Measurements from ENCODE around the gene TASOR2.

Gene TASOR2

GRCh38 chr10:5656737-5657579 is 27.7 kb upstream of the TASOR2 start:
- Histone ChIP-seq H3K4me3 (ENCODE audit: low read length) (no peak overlapping the region), H3K27ac (ENCODE audit: low read length) (no peak overlapping the region), H3K36me3 (ENCODE audit: control insufficient read depth, insufficient read depth, low read length) (no peaks in the 10 kb centered on the region), H3K9me3 (ENCODE audit: control insufficient read depth, insufficient read depth, low read length) (no peaks in the 10 kb centered on the region), H3K27me3 (ENCODE audit: control insufficient read depth, insufficient read depth, low read length) (no peaks in the 10 kb centered on the region), H3K4me1 (ENCODE audit: control insufficient read depth, insufficient read depth, low read length) (peaks cover 8% of the 10 kb centered on the region)
- WGBS (ENCODE audit: insufficient coverage, insufficient read length) = no CpG with 5 or more reads among the region's 8 CpGs
- no peak for DNase-seq (ENCODE audit: low read depth, low spot score)

GRCh38 chr10:5658871-5659618 is 25.6 kb upstream of the TASOR2 start:
- H3K4me3 ChIP-seq (ENCODE audit: low read length) = no peak overlapping the region
- no peak overlapping the region for H3K27ac ChIP-seq (ENCODE audit: low read length)
- no peaks in the 10 kb centered on the region for H3K36me3 ChIP-seq (ENCODE audit: control insufficient read depth, insufficient read depth, low read length)
- H3K9me3 ChIP-seq (ENCODE audit: control insufficient read depth, insufficient read depth, low read length) = no peaks in the 10 kb centered on the region
- WGBS (ENCODE audit: insufficient coverage, insufficient read length) = no CpG with 5 or more reads among the region's 20 CpGs
- H3K27me3 ChIP-seq (ENCODE audit: control insufficient read depth, insufficient read depth, low read length) = no peaks in the 10 kb centered on the region
- H3K4me1 ChIP-seq (ENCODE audit: control insufficient read depth, insufficient read depth, low read length) = peaks cover 11% of the 10 kb centered on the region
- DNase-seq (ENCODE audit: low read depth, low spot score) = no peak

DNA sequence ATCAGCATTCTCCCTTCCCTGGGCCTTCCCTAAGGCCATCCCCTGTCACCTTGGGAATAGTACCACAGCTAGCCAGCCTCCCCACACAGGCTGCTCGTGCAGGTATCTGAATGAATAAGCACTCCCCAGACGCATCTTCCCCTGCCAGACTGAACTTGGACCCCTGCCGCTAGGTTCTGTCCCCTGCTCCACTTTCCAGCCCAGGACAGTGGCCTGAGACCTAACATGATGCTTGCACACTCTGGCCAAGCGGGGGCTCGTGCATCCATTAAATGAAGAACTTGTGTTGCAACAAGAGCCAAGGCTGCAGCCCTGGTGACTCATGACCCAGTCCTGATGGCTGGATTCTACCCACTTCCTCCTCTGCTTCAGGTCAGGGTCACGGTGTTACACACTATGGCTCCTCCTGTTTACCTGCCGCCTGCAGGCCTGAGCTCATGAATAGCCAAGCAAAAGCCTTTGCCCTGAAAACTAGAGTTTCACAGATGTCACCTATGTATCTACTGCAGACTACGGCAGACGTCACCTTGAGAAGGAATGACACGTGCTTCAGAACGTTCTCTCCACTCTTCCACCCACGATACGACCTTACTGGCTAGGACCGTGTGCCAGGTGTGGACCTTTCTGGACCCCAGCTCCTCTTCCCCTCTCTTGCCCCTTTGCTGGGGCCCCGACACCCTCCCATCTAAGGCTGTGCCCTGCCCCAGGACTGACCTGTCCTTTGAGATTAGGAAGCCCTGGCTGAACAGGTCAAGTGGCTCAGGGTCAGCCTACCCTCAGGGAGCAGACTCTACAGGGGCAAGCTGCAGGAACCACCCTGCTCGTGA is 24.7 kb upstream of the TASOR2 start:
- no CpG with 5 or more reads among the region's 16 CpGs for WGBS (ENCODE audit: insufficient coverage, insufficient read length)
- DNase-seq (ENCODE audit: low read depth, low spot score) = no peak

GRCh38 chr10:5661043-5661442 is 23.6 kb upstream of the TASOR2 start:
- H3K4me1 ChIP-seq (ENCODE audit: control insufficient read depth, insufficient read depth, low read length) = peaks cover 11% of the 10 kb centered on the region
- no peak overlapping the region for H3K4me3 ChIP-seq (ENCODE audit: low read length)
- DNase-seq (ENCODE audit: low read depth, low spot score) = no peak
- no peaks in the 10 kb centered on the region for H3K27me3 ChIP-seq (ENCODE audit: control insufficient read depth, insufficient read depth, low read length)
- H3K27ac ChIP-seq (ENCODE audit: low read length) = no peak overlapping the region
- H3K9me3 ChIP-seq (ENCODE audit: control insufficient read depth, insufficient read depth, low read length) = no peaks in the 10 kb centered on the region
- WGBS (ENCODE audit: insufficient coverage, insufficient read length) = no CpG with 5 or more reads among the region's 6 CpGs
- no peaks in the 10 kb centered on the region for H3K36me3 ChIP-seq (ENCODE audit: control insufficient read depth, insufficient read depth, low read length)

More for the DNA sequence above, 24.7 kb upstream of the TASOR2 start:
- no peak overlapping the region for H3K4me3 ChIP-seq (ENCODE audit: low read length)
- no peak overlapping the region for H3K27ac ChIP-seq (ENCODE audit: low read length)
- H3K36me3 ChIP-seq (ENCODE audit: control insufficient read depth, insufficient read depth, low read length) = no peaks in the 10 kb centered on the region
- H3K27me3 ChIP-seq (ENCODE audit: control insufficient read depth, insufficient read depth, low read length) = no peaks in the 10 kb centered on the region
- peaks cover 11% of the 10 kb centered on the region for H3K4me1 ChIP-seq (ENCODE audit: control insufficient read depth, insufficient read depth, low read length)
- no peaks in the 10 kb centered on the region for H3K9me3 ChIP-seq (ENCODE audit: control insufficient read depth, insufficient read depth, low read length)

DNA sequence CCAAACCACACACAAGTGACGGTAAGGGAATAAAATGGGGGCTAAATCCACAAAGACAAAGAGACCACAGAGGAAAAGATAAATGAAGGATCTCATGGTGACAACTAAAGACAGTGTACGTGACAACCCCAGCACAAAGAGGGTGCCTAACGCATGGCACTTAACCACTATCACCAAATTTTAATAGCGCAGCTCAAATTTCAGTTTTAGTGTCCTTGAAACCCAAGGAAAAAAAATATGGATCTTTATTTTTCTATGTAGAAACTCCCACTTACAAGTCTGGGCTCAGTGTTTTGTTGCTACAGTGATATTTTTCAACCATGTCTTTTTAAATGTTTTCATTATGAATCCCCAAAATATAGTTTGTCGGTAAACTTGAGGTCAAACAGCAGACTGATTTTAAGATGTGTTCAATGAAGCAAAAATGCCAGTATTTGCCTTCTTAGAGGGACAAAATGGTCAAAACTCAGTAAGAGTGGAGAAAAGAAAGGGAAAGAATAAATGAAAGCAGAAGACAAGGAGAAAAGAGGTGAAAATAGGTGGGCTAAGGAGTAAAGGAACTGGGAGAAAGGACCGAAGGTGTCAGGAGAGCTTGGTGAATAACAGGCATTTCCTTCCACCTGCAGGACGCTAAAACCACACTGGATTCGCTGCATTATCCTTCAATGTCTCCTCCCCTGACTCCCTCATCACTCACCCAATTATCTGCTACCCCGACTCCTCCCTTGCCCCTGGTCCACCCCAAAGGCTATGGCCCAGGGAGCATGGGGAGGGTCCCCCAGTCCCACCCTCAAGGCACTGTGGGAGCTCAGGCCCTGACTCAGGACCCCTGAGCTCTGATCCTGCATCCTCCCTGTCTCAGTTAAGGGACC is 21.7 kb upstream of the TASOR2 start:
- H3K4me1 ChIP-seq (ENCODE audit: control insufficient read depth, insufficient read depth, low read length) = peaks cover 14% of the 10 kb centered on the region
- H3K9me3 ChIP-seq (ENCODE audit: control insufficient read depth, insufficient read depth, low read length) = no peaks in the 10 kb centered on the region
- no peaks in the 10 kb centered on the region for H3K27me3 ChIP-seq (ENCODE audit: control insufficient read depth, insufficient read depth, low read length)
- DNase-seq (ENCODE audit: low read depth, low spot score) = no peak
- no peak overlapping the region for H3K27ac ChIP-seq (ENCODE audit: low read length)
- H3K4me3 ChIP-seq (ENCODE audit: low read length) = no peak overlapping the region
- no CpG with 5 or more reads among the region's 9 CpGs for WGBS (ENCODE audit: insufficient coverage, insufficient read length)
- H3K36me3 ChIP-seq (ENCODE audit: control insufficient read depth, insufficient read depth, low read length) = no peaks in the 10 kb centered on the region

GRCh38 chr10:5663692-5664427 is 20.8 kb upstream of the TASOR2 start:
- H3K36me3 ChIP-seq (ENCODE audit: control insufficient read depth, insufficient read depth, low read length) = no peaks in the 10 kb centered on the region
- H3K4me3 ChIP-seq (ENCODE audit: low read length) = no peak overlapping the region
- no peak for DNase-seq (ENCODE audit: low read depth, low spot score)
- WGBS (ENCODE audit: insufficient coverage, insufficient read length) = no CpG with 5 or more reads among the region's 12 CpGs
- no peak overlapping the region for H3K27ac ChIP-seq (ENCODE audit: low read length)
- H3K9me3 ChIP-seq (ENCODE audit: control insufficient read depth, insufficient read depth, low read length) = no peaks in the 10 kb centered on the region
- peaks cover 12% of the 10 kb centered on the region for H3K4me1 ChIP-seq (ENCODE audit: control insufficient read depth, insufficient read depth, low read length)
- H3K27me3 ChIP-seq (ENCODE audit: control insufficient read depth, insufficient read depth, low read length) = no peaks in the 10 kb centered on the region

- H3K27ac ChIP-seq (ENCODE audit: low read length) = no peak overlapping the region
- no peaks in the 10 kb centered on the region for H3K36me3 ChIP-seq (ENCODE audit: control insufficient read depth, insufficient read depth, low read length)
- no CpG with 5 or more reads among the region's 9 CpGs for WGBS (ENCODE audit: insufficient coverage, insufficient read length)
- H3K4me3 ChIP-seq (ENCODE audit: low read length) = peak overlapping the region; percentile 83; the same call in 1 of the 2 replicates
- H3K4me1 ChIP-seq (ENCODE audit: control insufficient read depth, insufficient read depth, low read length) = peaks cover 6% of the 10 kb centered on the region
- no peak for DNase-seq (ENCODE audit: low read depth, low spot score)
- H3K9me3 ChIP-seq (ENCODE audit: control insufficient read depth, insufficient read depth, low read length) = no peaks in the 10 kb centered on the region
- no peaks in the 10 kb centered on the region for H3K27me3 ChIP-seq (ENCODE audit: control insufficient read depth, insufficient read depth, low read length)
Observed at GRCh38 chr10:5665373-5666007, 19.1 kb upstream of the TASOR2 start.

DNA sequence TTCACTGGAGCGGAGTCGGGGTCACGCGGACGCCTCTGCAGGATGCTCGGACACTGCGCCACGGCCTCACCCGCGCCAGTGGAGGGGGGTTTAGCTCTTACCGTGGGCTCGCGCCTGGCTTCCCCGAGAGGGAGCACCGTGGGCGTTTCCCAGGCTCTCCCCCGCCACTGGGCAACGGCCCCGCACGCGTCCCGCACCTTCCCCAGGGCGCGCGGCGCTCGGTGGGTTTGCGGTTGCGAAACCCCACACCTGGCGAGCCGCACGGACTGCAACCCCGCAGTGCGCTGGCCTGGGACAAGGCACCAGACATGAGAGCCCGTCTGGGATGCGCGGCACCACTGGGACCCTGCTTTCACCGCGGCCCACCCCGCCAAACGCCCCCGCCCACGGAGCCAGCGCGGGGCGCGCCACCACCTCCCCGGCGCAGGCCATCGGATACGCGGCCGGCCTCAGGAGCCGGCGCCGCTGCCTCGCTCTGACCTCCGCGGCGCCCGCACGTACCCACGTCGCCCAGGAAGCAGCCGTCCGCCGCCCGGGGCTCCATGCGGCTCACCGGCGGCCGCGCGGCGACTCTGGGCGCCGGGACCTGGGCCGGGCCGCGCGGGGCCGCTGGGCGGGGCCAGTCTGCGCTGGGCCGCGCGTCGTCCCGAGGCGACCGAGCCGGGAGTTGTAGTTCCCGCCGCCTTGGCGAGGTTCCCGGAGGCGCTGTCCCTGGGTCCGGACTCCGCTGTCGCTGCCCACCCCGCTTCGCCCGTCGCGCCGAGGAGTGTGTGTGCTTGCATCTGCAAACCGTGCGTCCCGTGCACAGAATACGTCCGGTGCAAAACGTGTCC is 18.4 kb upstream of the TASOR2 start, which contains the start of gene ASB13:
Gene ASB13, minus strand, starts transcription at position 588 of the 833 bp plus-strand sequence. Its CDS starts 44 bp downstream, at position 544.
- H3K36me3 ChIP-seq (ENCODE audit: control insufficient read depth, insufficient read depth, low read length) = no peaks in the 10 kb centered on the region
- DNase-seq (ENCODE audit: low read depth, low spot score) = peak; percentile 33
- WGBS (ENCODE audit: insufficient coverage, insufficient read length) = no CpG with 5 or more reads among the region's 112 CpGs
- no peaks in the 10 kb centered on the region for H3K27me3 ChIP-seq (ENCODE audit: control insufficient read depth, insufficient read depth, low read length)
- peaks cover 6% of the 10 kb centered on the region for H3K4me1 ChIP-seq (ENCODE audit: control insufficient read depth, insufficient read depth, low read length)
- H3K4me3 ChIP-seq (ENCODE audit: low read length) = peak within 1 kb of the TSS; percentile 83
- no peaks in the 10 kb centered on the region for H3K9me3 ChIP-seq (ENCODE audit: control insufficient read depth, insufficient read depth, low read length)
- H3K27ac ChIP-seq (ENCODE audit: low read length) = no peak within 1 kb of the TSS

Data from iPS DF 6.9 (cell line).